ENCODE results near the gene HDAC4. TPM values are rescaled to one million over a fixed set of nuclear protein-coding genes. Genes with fewer than 3 reads are reported as not detected.

Gene HDAC4
- total and polyA plus RNA-seq, 2 experiments from 2014 or later, result 8.1 to 41.8 TPM

GRCh38 chr2:239353692-239354091 is 47.1 kb downstream of the HDAC4 start:
- Histone ChIP-seq H3K4me2 (no peak overlapping the region), H3F3A (replicated peaks; ENCODE audit: low read depth) (no peaks in the 10 kb centered on the region), H3K9me2 (ENCODE audit: insufficient read depth) (no peaks in the 10 kb centered on the region), H3K79me2 (replicated peaks; ENCODE audit: insufficient read depth) (peaks cover 94% of the 10 kb centered on the region), H2AFZ (no peak overlapping the region), H3K4me3 (no peak overlapping the region), H3K27ac (ENCODE audit: low read depth) (no peak overlapping the region), H3K27me3 (ENCODE audit: insufficient read depth) (no peaks in the 10 kb centered on the region), H3K36me3 (ENCODE audit: insufficient read depth) (no peaks in the 10 kb centered on the region), H4K20me1 (replicated peaks; ENCODE audit: insufficient read depth) (peaks cover 13% of the 10 kb centered on the region), H3K4me1 (ENCODE audit: insufficient read depth) (0 out of 2 replicates have a peak, but pooled peaks cover 3% of the 10 kb centered on the region)
- 0 out of 3 replicates have a peak, but pooled peaks cover 5% of the 10 kb centered on the region for H3K9me3 Mint-ChIP-seq
- peaks cover 12% of the 10 kb centered on the region for H3K4me1 Mint-ChIP-seq
- H3K27me3 Mint-ChIP-seq (ENCODE audit: insufficient read depth, low read depth, poor library complexity), result peaks cover 10% of the 10 kb centered on the region
- peaks cover 37% of the 10 kb centered on the region for H3K36me3 Mint-ChIP-seq (ENCODE audit: low read depth)
- DNase-seq (ENCODE audit: low spot score), result no peak
- TF ChIP-seq ZNF462 (CRISPR knock-in tag; IDR thresholded peaks at IDR 0.05), result no peak
- TF ChIP-seq ETS1 (IDR thresholded peaks at IDR 0.05), result no peak
- no peak for TF ChIP-seq ZNF114 (CRISPR knock-in tag; IDR thresholded peaks at IDR 0.05)
- TF ChIP-seq POLR2AphosphoS5 (IDR thresholded peaks at IDR 0.05; ENCODE audit: low read depth), result no peak
- no peak for TF ChIP-seq NANOG (IDR thresholded peaks at IDR 0.05; ENCODE audit: borderline replicate concordance)
- TF ChIP-seq ZNF331 (CRISPR knock-in tag; IDR thresholded peaks at IDR 0.05; ENCODE audit: low read depth), result no peak
- TF ChIP-seq STAT1 (IDR thresholded peaks at IDR 0.05; ENCODE audit: unreplicated experiment), result no peak
- TF ChIP-seq JUNB (IDR thresholded peaks at IDR 0.05; ENCODE audit: unreplicated experiment), result no peak
- TF ChIP-seq EZH2phosphoT487 (IDR thresholded peaks at IDR 0.05; ENCODE audit: unreplicated experiment), result no peak
- TF ChIP-seq CTCF (conservative IDR thresholded peaks at IDR 0.05; ENCODE audit: low read depth in 2 of 2), result no peak
- TF ChIP-seq REST (IDR thresholded peaks at IDR 0.05; ENCODE audit: unreplicated experiment), result no peak
- TF ChIP-seq EZH2 (IDR thresholded peaks at IDR 0.05; ENCODE audit: low read depth, unreplicated experiment), result no peak
- TF ChIP-seq CREB1 (CRISPR knock-in tag; IDR thresholded peaks at IDR 0.05; ENCODE audit: low read depth), result no peak
- no peak for ATAC-seq
- no peak overlapping the region for H3K4me3 Mint-ChIP-seq
- no peak overlapping the region for H3K27ac Mint-ChIP-seq

All from GM23338 (cell line).